Nephron progenitor cell (in vitro differentiated cells): ENCODE results near the gene CBLB.
"Not testable (repeated sequence)": the region's sequence is repeated elsewhere in the genome, so short reads cannot be mapped to it uniquely, and the experiment has no call there.

ENCODE experiments used
- DNase-seq: peaks from one replicate; pipeline ENCODE4 v3.0.0; 2021
- H3K27ac Mint-ChIP-seq: 2 replicates; pipeline ENCODE4 v1.8.0; 2021; ENCODE audit warnings: mild to moderate bottlenecking, moderate library complexity, mixed read lengths
- H3K27me3 Mint-ChIP-seq: 2 replicates; pipeline ENCODE4 v1.8.0; 2021; ENCODE audit warnings: mild to moderate bottlenecking, low read depth, mixed read lengths; ENCODE audit not compliant: poor library complexity
- H3K36me3 Mint-ChIP-seq: 2 replicates; pipeline ENCODE4 v1.8.0; 2021; ENCODE audit warnings: low read depth, mixed read lengths
- H3K4me1 Mint-ChIP-seq: 2 replicates; pipeline ENCODE4 v1.8.0; 2021; ENCODE audit warnings: mixed read lengths
- H3K4me3 Mint-ChIP-seq: 2 replicates; pipeline ENCODE4 v1.8.0; 2021; ENCODE audit warnings: mild to moderate bottlenecking, moderate library complexity, mixed read lengths
- H3K9me3 Mint-ChIP-seq: 2 replicates; pipeline ENCODE4 v1.8.0; 2021; ENCODE audit warnings: mild to moderate bottlenecking, moderate library complexity, mixed read lengths
- TF ChIP-seq, protein P1 (sequence below): fragments of 200-600 bp; sonication (generic); IDR thresholded peaks from 2 replicates; pipeline ENCODE4 v1.5.0; 2021; ENCODE audit warnings: antibody characterized with exemption

CBLB gene

GRCh38 chr3:105767216-105767615 is 101.6 kb downstream of the CBLB start:
- Mint-ChIP-seq H3K4me3 (no peak overlapping the region), H3K36me3 (peaks cover 71% of the 10 kb centered on the region), H3K27me3 (no peaks in the 10 kb centered on the region), H3K4me1 (no peaks in the 10 kb centered on the region), H3K27ac (no peak overlapping the region), H3K9me3 (peaks cover 25% of the 10 kb centered on the region)
- TF ChIP-seq, protein P1, sequence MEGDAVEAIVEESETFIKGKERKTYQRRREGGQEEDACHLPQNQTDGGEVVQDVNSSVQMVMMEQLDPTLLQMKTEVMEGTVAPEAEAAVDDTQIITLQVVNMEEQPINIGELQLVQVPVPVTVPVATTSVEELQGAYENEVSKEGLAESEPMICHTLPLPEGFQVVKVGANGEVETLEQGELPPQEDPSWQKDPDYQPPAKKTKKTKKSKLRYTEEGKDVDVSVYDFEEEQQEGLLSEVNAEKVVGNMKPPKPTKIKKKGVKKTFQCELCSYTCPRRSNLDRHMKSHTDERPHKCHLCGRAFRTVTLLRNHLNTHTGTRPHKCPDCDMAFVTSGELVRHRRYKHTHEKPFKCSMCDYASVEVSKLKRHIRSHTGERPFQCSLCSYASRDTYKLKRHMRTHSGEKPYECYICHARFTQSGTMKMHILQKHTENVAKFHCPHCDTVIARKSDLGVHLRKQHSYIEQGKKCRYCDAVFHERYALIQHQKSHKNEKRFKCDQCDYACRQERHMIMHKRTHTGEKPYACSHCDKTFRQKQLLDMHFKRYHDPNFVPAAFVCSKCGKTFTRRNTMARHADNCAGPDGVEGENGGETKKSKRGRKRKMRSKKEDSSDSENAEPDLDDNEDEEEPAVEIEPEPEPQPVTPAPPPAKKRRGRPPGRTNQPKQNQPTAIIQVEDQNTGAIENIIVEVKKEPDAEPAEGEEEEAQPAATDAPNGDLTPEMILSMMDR: no peak
- DNase-seq: no peak

- Mint-ChIP-seq H3K4me3 (no peak overlapping the region), H3K9me3 (peaks cover 43% of the 10 kb centered on the region), H3K36me3 (peaks cover 80% of the 10 kb centered on the region), H3K4me1 (no peaks in the 10 kb centered on the region), H3K27ac (no peak overlapping the region), H3K27me3 (peaks cover 4% of the 10 kb centered on the region)
- no peak for DNase-seq
- TF ChIP-seq, protein P1: no peak
These were observed 103.5 kb downstream of the CBLB start for GRCh38 chr3:105765308-105765639.

- DNase-seq: no peak
- Mint-ChIP-seq H3K9me3 (peaks cover 46% of the 10 kb centered on the region), H3K36me3 (peaks cover 82% of the 10 kb centered on the region), H3K4me3 (no peak overlapping the region), H3K4me1 (no peaks in the 10 kb centered on the region), H3K27me3 (peaks cover 4% of the 10 kb centered on the region), H3K27ac (no peak overlapping the region)
- TF ChIP-seq, protein P1: no peak
These were observed 104.2 kb downstream of the CBLB start for GRCh38 chr3:105764378-105765307.

DNA sequence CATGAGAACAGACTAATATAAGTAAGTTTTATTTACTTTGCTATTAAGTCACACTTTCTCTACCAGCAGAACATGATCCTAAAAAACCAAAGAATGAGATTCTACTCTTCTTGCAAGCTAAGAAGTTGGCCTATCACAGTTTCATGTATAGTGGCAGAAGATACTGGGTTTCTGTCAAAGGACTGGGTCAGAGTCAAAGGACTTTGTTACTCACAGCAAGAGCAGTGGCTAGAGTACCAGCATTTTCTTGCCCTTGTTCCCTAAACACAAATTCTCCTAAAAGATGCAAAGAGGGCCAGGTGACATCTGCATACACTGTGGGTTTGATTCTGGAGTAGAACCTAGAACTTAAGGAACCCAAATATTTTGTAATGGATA is 105.2 kb downstream of the CBLB start:
- Mint-ChIP-seq H3K27ac (no peak overlapping the region), H3K4me1 (no peaks in the 10 kb centered on the region), H3K36me3 (peaks cover 84% of the 10 kb centered on the region), H3K27me3 (peaks cover 4% of the 10 kb centered on the region), H3K4me3 (no peak overlapping the region), H3K9me3 (peaks cover 50% of the 10 kb centered on the region)
- TF ChIP-seq, protein P1: no peak
- DNase-seq: no peak

DNA sequence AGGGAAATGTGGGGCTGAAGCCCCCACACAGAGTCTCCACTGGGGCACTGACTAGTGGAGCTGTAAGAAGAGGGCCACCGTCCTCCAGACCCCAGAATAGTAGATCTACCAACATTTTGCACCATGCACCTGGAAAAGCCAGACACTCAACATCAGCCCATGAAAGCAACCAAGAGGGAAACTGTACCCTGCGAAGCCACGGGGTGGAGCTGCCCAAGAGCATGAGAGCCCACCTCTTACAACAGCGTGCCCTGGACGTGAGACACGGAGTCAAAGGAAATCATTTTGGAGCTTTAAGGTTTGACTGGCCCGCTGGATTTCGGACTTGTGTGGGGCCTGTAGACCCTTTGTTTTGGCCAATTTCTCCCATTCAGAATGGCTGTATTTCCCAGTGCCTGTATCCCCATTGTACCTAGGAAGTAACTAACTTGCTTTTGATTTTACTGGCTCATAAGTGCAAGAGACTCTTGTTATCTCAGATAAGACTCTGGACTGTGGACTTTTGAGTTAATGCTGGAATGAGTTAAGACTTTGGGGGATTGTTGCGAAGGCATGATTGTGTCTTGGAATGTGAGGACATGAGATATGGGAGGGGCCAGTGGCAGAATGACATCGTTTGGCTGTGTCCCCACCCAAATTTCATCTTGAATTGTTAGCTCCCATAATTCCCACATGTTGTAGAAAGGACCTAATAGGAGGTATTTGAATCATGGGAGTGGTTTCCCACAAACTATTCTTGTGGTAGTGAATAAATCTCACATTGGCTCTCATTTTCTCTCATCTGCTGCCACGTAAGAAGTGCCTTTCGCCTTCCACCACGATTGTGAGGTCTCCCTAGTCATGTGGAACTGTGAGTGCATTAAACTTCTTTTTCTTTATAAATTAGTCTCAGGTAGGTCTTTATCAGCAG is 105.8 kb downstream of the CBLB start:
- peaks cover 86% of the 10 kb centered on the region for H3K36me3 Mint-ChIP-seq
- H3K27ac Mint-ChIP-seq: no peak overlapping the region
- peaks cover 50% of the 10 kb centered on the region for H3K9me3 Mint-ChIP-seq
- no peaks in the 10 kb centered on the region for H3K4me1 Mint-ChIP-seq
- H3K27me3 Mint-ChIP-seq: peaks cover 4% of the 10 kb centered on the region
- TF ChIP-seq, protein P1: no peak
- no peak for DNase-seq
- H3K4me3 Mint-ChIP-seq: no peak overlapping the region

GRCh38 chr3:105762214-105762613 is 106.6 kb downstream of the CBLB start:
- H3K4me3 Mint-ChIP-seq, H3K27ac Mint-ChIP-seq, H3K4me1 Mint-ChIP-seq, H3K27me3 Mint-ChIP-seq, DNase-seq: not testable (repeated sequence)
- H3K36me3 Mint-ChIP-seq: peaks cover 84% of the 10 kb centered on the region
- H3K9me3 Mint-ChIP-seq: peaks cover 50% of the 10 kb centered on the region
